Measurements from ENCODE around the gene DZIP1.

DNA sequence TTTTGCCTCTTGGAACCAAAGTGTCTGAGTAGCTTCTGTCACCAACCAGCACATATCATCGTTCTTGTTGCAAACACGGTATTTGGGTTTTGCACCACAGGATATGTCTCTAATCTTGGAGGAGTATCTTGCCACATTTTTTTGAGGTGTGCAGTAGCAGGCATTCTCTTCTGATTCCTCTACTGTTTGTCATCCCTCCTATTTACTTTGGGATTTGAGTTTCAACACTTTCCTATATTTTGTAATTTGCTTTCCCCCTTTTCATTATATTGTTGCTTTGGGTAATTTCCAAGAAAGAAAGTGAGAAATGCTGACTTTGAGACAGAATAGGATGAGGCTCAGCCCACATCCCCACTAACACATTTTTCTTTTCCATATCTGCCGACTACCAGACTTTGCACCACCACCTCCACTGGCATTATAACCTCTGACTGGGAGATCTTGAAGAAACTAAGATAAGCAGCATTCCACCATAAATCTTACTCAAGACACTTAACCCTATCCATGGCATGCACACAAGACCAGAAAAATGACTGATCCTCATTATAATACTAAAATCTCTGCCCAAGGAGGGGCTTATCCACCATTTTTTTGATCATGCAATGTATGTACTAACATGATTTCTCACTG lies 12.0 kb upstream of the DZIP1 start:
- TF ChIP-seq CTCF (IDR thresholded peaks at IDR 0.05) (no peak), ZNF416 (CRISPR knock-in tag; IDR thresholded peaks at IDR 0.05) (no peak), ZMAT4 (CRISPR knock-in tag; IDR thresholded peaks at IDR 0.05) (no peak), CREM (CRISPR knock-in tag; IDR thresholded peaks at IDR 0.05) (no peak)
- TF ChIP-seq, protein P1, sequence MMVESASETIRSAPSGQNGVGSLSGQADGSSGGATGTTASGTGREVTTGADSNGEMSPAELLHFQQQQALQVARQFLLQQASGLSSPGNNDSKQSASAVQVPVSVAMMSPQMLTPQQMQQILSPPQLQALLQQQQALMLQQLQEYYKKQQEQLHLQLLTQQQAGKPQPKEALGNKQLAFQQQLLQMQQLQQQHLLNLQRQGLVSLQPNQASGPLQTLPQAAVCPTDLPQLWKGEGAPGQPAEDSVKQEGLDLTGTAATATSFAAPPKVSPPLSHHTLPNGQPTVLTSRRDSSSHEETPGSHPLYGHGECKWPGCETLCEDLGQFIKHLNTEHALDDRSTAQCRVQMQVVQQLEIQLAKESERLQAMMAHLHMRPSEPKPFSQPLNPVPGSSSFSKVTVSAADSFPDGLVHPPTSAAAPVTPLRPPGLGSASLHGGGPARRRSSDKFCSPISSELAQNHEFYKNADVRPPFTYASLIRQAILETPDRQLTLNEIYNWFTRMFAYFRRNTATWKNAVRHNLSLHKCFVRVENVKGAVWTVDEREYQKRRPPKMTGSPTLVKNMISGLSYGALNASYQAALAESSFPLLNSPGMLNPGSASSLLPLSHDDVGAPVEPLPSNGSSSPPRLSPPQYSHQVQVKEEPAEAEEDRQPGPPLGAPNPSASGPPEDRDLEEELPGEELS (CRISPR knock-in tag; IDR thresholded peaks at IDR 0.05), result no peak
- TF ChIP-seq, protein P2, sequence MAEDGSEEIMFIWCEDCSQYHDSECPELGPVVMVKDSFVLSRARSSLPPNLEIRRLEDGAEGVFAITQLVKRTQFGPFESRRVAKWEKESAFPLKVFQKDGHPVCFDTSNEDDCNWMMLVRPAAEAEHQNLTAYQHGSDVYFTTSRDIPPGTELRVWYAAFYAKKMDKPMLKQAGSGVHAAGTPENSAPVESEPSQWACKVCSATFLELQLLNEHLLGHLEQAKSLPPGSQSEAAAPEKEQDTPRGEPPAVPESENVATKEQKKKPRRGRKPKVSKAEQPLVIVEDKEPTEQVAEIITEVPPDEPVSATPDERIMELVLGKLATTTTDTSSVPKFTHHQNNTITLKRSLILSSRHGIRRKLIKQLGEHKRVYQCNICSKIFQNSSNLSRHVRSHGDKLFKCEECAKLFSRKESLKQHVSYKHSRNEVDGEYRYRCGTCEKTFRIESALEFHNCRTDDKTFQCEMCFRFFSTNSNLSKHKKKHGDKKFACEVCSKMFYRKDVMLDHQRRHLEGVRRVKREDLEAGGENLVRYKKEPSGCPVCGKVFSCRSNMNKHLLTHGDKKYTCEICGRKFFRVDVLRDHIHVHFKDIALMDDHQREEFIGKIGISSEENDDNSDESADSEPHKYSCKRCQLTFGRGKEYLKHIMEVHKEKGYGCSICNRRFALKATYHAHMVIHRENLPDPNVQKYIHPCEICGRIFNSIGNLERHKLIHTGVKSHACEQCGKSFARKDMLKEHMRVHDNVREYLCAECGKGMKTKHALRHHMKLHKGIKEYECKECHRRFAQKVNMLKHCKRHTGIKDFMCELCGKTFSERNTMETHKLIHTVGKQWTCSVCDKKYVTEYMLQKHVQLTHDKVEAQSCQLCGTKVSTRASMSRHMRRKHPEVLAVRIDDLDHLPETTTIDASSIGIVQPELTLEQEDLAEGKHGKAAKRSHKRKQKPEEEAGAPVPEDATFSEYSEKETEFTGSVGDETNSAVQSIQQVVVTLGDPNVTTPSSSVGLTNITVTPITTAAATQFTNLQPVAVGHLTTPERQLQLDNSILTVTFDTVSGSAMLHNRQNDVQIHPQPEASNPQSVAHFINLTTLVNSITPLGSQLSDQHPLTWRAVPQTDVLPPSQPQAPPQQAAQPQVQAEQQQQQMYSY (CRISPR knock-in tag; IDR thresholded peaks at IDR 0.05), result no peak
